DND-41 (cell line): ENCODE data around the gene KMT5B.

Experiments
- ATAC-seq: fragments of 200-7000 bp; cut with Tn5 transposase; 3 replicates; pipeline ENCODE4 v1.9.1; 2021; ENCODE audit warnings: low read depth; ENCODE audit not compliant: insufficient read depth
- DNase-seq: peaks from one replicate; pipeline ENCODE4 v3.0.0-alpha.2; 2020
- H2AFZ ChIP-seq: 2 replicates; pipeline ENCODE4 v1.6.0; 2012; ENCODE audit warnings: low read depth, low read length
- H3K27ac ChIP-seq: 2 replicates; pipeline ENCODE4 v1.5.1; 2012; ENCODE audit warnings: low read length, inconsistent platforms
- H3K27me3 ChIP-seq: fragments of 200-600 bp; sonication (generic); 2 replicates; pipeline ENCODE4 v1.6.0; 2012; ENCODE audit warnings: low read length, mild to moderate bottlenecking, inconsistent platforms; ENCODE audit not compliant: insufficient read depth, poor library complexity
- H3K36me3 ChIP-seq: 2 replicates; pipeline ENCODE4 v1.5.1; 2012; ENCODE audit warnings: low read length, inconsistent platforms; ENCODE audit not compliant: insufficient read depth
- H3K4me1 ChIP-seq: 2 replicates; pipeline ENCODE4 v1.5.1; 2012; ENCODE audit warnings: mild to moderate bottlenecking, low read length; ENCODE audit not compliant: insufficient read depth
- H3K4me2 ChIP-seq: 2 replicates; pipeline ENCODE4 v1.6.0; 2012; ENCODE audit warnings: mild to moderate bottlenecking, moderate library complexity, low read length, inconsistent platforms; ENCODE audit not compliant: insufficient read depth
- H3K4me3 ChIP-seq, 2 experiments: fragments of 200-600 bp in 1 of 2; shearing (Covaris generic) in 1 of 2; 2 replicates each; pipeline ENCODE4 v1.5.1; 2012 to 2016; ENCODE audit warnings: inconsistent platforms in 2 of 2, low read length in 2 of 2, mild to moderate bottlenecking in 2 of 2, low read depth in 1 of 2, moderate library complexity in 1 of 2
- H3K79me2 ChIP-seq: 2 replicates; pipeline ENCODE4 v1.6.0; 2012; ENCODE audit warnings: low read length, inconsistent platforms; ENCODE audit not compliant: insufficient read depth
- H3K9ac ChIP-seq: 2 replicates; pipeline ENCODE4 v1.6.0; 2012; ENCODE audit warnings: low read depth, mild to moderate bottlenecking, inconsistent platforms, low read length, moderate library complexity
- H3K9me3 ChIP-seq: 2 replicates; pipeline ENCODE4 v1.5.1; 2012; ENCODE audit warnings: low read length, moderate library complexity, mild to moderate bottlenecking, inconsistent platforms; ENCODE audit not compliant: insufficient read depth, severe bottlenecking
- H4K20me1 ChIP-seq: 2 replicates; pipeline ENCODE4 v1.6.0; 2012; ENCODE audit warnings: low read length; ENCODE audit not compliant: insufficient read depth
- EZH2 ChIP-seq: IDR thresholded peaks from 3 replicates; pipeline ENCODE4 v1.6.1; 2012; ENCODE audit warnings: borderline replicate concordance, low read depth, mild to moderate bottlenecking, moderate library complexity, low read length, inconsistent platforms; ENCODE audit not compliant: severe bottlenecking
- TF ChIP-seq, protein P1 (sequence below): IDR thresholded peaks from 2 replicates; pipeline ENCODE4 v1.5.1; 2012; ENCODE audit warnings: borderline replicate concordance, low read length, moderate library complexity, mild to moderate bottlenecking; ENCODE audit not compliant: poor library complexity, severe bottlenecking; ENCODE audit errors: extremely low read depth

Gene KMT5B

DNA sequence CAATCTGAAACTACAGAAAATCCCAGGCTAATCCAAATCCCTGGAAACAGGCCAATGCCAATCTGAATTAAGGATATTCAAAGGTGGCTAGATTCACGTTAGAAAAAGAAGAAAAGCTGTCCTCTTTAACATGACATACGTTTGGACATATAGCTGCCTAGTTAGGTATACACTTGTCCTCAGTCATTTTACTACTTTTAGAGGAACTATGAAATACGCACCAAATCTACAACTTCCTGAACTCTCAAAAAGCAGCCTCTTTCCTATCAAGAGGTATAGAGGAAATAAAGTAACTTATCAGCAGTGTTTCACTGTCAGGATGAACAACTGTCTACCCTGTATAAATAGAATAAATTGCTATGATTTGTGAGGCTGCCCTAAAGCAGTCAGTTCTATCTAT, 24.0 kb downstream of the KMT5B start:
- no peak overlapping the region for H3K4me3 ChIP-seq
- H3K9me3 ChIP-seq: no peaks in the 10 kb centered on the region
- H3K27me3 ChIP-seq: no peaks in the 10 kb centered on the region
- H3K36me3 ChIP-seq: peaks cover 34% of the 10 kb centered on the region
- DNase-seq (no peak), ATAC-seq (no peak)
- no peak overlapping the region for H2AFZ ChIP-seq
- H3K4me2 ChIP-seq: no peak overlapping the region
- peaks cover 71% of the 10 kb centered on the region for H3K79me2 ChIP-seq
- no peak overlapping the region for H3K9ac ChIP-seq
- no peak overlapping the region for H3K27ac ChIP-seq
- no peaks in the 10 kb centered on the region for H3K4me1 ChIP-seq
- TF ChIP-seq, protein P1, sequence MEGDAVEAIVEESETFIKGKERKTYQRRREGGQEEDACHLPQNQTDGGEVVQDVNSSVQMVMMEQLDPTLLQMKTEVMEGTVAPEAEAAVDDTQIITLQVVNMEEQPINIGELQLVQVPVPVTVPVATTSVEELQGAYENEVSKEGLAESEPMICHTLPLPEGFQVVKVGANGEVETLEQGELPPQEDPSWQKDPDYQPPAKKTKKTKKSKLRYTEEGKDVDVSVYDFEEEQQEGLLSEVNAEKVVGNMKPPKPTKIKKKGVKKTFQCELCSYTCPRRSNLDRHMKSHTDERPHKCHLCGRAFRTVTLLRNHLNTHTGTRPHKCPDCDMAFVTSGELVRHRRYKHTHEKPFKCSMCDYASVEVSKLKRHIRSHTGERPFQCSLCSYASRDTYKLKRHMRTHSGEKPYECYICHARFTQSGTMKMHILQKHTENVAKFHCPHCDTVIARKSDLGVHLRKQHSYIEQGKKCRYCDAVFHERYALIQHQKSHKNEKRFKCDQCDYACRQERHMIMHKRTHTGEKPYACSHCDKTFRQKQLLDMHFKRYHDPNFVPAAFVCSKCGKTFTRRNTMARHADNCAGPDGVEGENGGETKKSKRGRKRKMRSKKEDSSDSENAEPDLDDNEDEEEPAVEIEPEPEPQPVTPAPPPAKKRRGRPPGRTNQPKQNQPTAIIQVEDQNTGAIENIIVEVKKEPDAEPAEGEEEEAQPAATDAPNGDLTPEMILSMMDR: no peak
- peaks cover 46% of the 10 kb centered on the region for H4K20me1 ChIP-seq

DNA sequence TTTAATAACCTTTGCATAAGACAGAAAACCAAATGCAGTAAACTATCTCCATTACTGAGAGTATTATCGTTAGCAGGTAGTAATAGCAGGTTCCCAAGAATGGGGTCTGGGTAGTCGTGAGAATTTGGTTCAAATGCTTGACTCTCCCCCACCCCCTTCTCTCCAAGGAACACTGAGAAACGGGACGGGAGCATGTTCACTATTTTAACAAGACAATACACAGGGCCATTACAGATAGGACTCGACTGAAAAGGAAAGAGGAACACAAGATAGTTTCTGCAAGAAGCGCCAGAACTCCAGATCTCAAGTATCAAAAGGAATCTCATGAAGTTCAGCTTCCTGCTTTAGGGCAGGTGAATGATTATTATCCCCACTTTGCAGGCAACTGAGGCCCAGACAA, 27.0 kb downstream of the KMT5B start:
- Histone ChIP-seq H2AFZ (no peak overlapping the region), H4K20me1 (peaks cover 21% of the 10 kb centered on the region), H3K9ac (no peak overlapping the region), H3K79me2 (peaks cover 41% of the 10 kb centered on the region), H3K27me3 (no peaks in the 10 kb centered on the region), H3K4me3 (no peak overlapping the region), H3K4me1 (no peaks in the 10 kb centered on the region), H3K9me3 (no peaks in the 10 kb centered on the region), H3K27ac (no peak overlapping the region), H3K4me2 (no peak overlapping the region), H3K36me3 (peaks cover 53% of the 10 kb centered on the region)
- TF ChIP-seq, protein P1: no peak
- no peak for TF ChIP-seq EZH2
- DNase-seq (no peak), ATAC-seq (no peak)

DNA sequence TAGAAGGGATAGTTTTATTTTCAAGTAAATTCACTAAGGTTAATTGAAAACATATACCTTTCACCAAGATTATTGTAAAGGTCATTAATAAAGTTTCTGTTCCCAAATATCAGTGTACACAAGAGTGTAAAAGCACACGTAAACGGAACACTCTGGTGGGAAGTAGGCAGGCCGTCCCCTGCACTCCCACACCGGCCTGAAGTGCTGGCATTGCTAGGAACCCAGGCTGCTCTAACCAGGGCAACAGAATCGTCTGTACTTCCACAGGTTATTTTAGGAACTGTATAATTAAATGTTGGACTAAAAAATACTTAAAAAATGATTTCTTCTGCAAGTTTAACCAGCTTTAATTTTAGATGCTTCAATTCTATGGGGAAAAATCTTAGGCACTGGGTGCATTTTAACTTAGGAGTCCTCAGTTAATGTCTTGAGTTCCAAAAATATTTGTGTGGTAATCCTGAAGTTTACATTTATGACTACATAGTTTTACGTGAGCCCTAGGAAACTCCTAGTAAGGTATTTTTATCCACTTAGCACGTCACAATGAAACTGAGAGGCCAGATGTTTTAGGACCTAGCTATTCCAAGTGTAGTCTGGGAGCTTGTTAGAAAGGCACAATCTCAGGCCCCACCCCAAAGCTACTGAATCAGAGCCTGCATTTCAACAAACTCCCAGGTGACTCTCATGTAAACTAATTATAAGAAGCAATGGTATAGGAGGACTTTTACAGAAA, 31.2 kb downstream of the KMT5B start:
- Histone ChIP-seq H3K36me3 (peaks cover 79% of the 10 kb centered on the region), H3K4me1 (no peaks in the 10 kb centered on the region), H2AFZ (no peak overlapping the region), H3K27ac (no peak overlapping the region), H3K4me3 (no peak overlapping the region), H3K9me3 (no peaks in the 10 kb centered on the region), H4K20me1 (no peaks in the 10 kb centered on the region; the same call in 1 of the 2 replicates), H3K27me3 (no peaks in the 10 kb centered on the region), H3K79me2 (peaks cover 5% of the 10 kb centered on the region; the same call in 1 of the 2 replicates), H3K9ac (no peak overlapping the region), H3K4me2 (no peak overlapping the region)
- no peak for TF ChIP-seq EZH2
- TF ChIP-seq, protein P1: no peak
- DNase-seq (no peak), ATAC-seq (no peak)

DNA sequence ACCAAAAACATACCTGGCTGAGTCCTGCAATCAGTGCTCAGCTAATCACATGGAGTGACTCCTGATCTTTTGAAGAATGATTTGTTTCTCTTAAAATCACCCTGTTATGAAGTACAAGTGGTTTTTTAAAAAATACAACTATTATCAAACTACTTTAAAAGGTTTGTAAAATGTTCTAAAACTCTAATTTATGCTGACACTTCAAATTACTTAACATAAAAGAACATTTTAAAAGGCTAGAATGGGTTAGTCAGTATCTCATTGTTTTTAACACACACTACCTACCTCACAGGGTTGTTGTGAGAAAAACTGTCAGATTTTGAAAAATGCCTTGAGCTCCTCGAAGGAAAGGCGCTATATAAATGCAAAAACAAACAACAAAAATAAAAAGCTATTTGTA, 33.2 kb downstream of the KMT5B start:
- DNase-seq (no peak), ATAC-seq (no peak)
- Histone ChIP-seq H3K36me3 (peaks cover 74% of the 10 kb centered on the region), H3K27ac (no peak overlapping the region), H3K79me2 (no peaks in the 10 kb centered on the region), H3K4me3 (no peak overlapping the region), H3K9ac (no peak overlapping the region), H4K20me1 (no peaks in the 10 kb centered on the region), H3K4me2 (no peak overlapping the region), H3K4me1 (no peaks in the 10 kb centered on the region), H3K9me3 (no peaks in the 10 kb centered on the region), H2AFZ (no peak overlapping the region), H3K27me3 (no peaks in the 10 kb centered on the region)
- TF ChIP-seq EZH2: no peak
- TF ChIP-seq, protein P1: no peak
